ENCODE data around the gene IRS1. TPM values are rescaled to one million over a fixed set of nuclear protein-coding genes. Genes with fewer than 3 reads are reported as not detected.

IRS1 gene
- total RNA-seq, 1 experiment from 2014 or later = 15.0 TPM

DNA sequence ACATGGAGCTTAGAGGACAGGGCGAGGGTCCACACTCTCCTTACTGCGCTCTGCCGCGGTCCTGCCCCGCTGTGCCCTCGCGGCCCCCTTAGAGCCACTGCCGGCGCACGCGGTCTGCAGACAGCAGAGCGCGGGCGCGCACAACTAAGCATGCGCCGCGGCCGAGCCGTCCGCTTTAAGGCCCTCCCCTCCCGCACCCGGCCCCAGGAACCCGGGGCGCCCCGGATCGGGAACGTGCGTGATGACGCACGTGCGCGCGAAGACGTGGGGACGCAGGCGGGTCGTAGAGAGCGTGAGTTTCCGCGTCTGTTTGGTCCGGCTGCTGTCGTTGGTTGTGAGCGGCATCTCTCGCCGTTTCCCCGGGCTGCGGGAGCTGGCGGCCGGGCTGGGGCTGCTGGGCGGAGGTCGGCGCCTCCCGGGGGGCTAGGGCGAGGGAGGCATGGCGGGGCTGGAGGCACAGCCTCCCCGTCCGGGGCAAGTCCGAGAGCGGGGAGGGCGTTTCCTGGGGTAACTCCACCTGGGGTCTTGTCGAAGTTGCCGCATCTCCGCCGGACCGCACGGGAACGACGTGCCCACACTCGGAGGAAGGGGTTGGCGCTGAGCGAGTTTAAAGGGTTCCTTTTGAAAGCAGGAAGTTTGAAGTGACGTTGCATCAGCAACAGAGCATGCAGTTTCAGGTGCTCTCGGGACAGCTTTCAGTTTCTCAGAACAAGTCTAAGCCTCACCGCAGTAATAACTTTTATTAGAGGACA is 36.4 kb upstream of the IRS1 start, which contains the start of gene RHBDD1:
Gene RHBDD1, plus strand, starts transcription at position 259 of the 752 bp plus-strand sequence. CDS start 28,640 bp downstream, outside the sequence.
- no peaks in the 10 kb centered on the region for H3K9me3 ChIP-seq (ENCODE audit: control insufficient read depth, low read depth, low read length)
- H3K27me3 Mint-ChIP-seq (ENCODE audit: low read depth) = peaks cover 13% of the 10 kb centered on the region
- no peaks in the 10 kb centered on the region for H4K20me1 ChIP-seq (ENCODE audit: control insufficient read depth, insufficient read depth, insufficient read length)
- H2BK15ac ChIP-seq (ENCODE audit: low read depth, low read length) = no peak within 1 kb of the TSS
- no peak within 1 kb of the TSS for H3K4ac ChIP-seq (ENCODE audit: low read depth, low read length)
- peak; percentile 90 for DNase-seq
- peak within 1 kb of the TSS; percentile 91 for H3K14ac ChIP-seq (ENCODE audit: insufficient read depth, low read length)
- peak within 1 kb of the TSS; percentile 96 to 97 (median 96); a peak in 6 of 7 replicates for H3K27ac Mint-ChIP-seq
- no peak within 1 kb of the TSS for H2BK12ac ChIP-seq (ENCODE audit: insufficient read length, low read depth, low read length)
- peaks cover 9% of the 10 kb centered on the region for H3K23me2 ChIP-seq (ENCODE audit: insufficient read length, low read depth, low read length, poor library complexity, severe bottlenecking)
- H2AK5ac ChIP-seq (ENCODE audit: insufficient read length, low read length) = no peak within 1 kb of the TSS
- peak within 1 kb of the TSS; percentile 94 for H3K18ac ChIP-seq (ENCODE audit: insufficient read length, low read depth, low read length)
- H4K91ac ChIP-seq (ENCODE audit: insufficient read length, low read depth, low read length) = no peak within 1 kb of the TSS
- no peaks in the 10 kb centered on the region for H3K27me3 ChIP-seq (ENCODE audit: insufficient read depth, low read length)
- no peak within 1 kb of the TSS for H3K23ac ChIP-seq (ENCODE audit: insufficient read length, low read depth, low read length)
- peaks cover 11 to 12% of the 10 kb centered on the region in 2 experiments for H3K4me1 Mint-ChIP-seq
- peaks cover 1 to 14% (median 8%) of the 10 kb centered on the region in 3 experiments; a peak in 6 of 7 replicates for H3K36me3 Mint-ChIP-seq (ENCODE audit: insufficient read depth in 1 of 3, low read depth in 3 of 3)
- H3K27ac ChIP-seq (ENCODE audit: insufficient read length, low read depth, low read length) = peak within 1 kb of the TSS; percentile 3
- no CpG with 5 or more reads among the region's 75 CpGs for WGBS (ENCODE audit: extremely low coverage, insufficient read length, low lambda C conversion rate)
- H3K9me3 Mint-ChIP-seq = no peaks in the 10 kb centered on the region
- no peak within 1 kb of the TSS for H2BK20ac ChIP-seq (ENCODE audit: low read depth, low read length, poor library complexity, severe bottlenecking)
- no peak within 1 kb of the TSS for H2BK120ac ChIP-seq (ENCODE audit: low read depth, low read length, poor library complexity, severe bottlenecking)
- no peaks in the 10 kb centered on the region for H3K79me1 ChIP-seq (ENCODE audit: insufficient read depth, low read depth, low read length, poor library complexity, severe bottlenecking)
- H3K4me1 ChIP-seq (ENCODE audit: insufficient read depth, low read length) = no peaks in the 10 kb centered on the region
- peak within 1 kb of the TSS; percentile 55 for H3K4me2 ChIP-seq (ENCODE audit: insufficient read depth, insufficient read length, low read length)
- TF ChIP-seq, protein P1, sequence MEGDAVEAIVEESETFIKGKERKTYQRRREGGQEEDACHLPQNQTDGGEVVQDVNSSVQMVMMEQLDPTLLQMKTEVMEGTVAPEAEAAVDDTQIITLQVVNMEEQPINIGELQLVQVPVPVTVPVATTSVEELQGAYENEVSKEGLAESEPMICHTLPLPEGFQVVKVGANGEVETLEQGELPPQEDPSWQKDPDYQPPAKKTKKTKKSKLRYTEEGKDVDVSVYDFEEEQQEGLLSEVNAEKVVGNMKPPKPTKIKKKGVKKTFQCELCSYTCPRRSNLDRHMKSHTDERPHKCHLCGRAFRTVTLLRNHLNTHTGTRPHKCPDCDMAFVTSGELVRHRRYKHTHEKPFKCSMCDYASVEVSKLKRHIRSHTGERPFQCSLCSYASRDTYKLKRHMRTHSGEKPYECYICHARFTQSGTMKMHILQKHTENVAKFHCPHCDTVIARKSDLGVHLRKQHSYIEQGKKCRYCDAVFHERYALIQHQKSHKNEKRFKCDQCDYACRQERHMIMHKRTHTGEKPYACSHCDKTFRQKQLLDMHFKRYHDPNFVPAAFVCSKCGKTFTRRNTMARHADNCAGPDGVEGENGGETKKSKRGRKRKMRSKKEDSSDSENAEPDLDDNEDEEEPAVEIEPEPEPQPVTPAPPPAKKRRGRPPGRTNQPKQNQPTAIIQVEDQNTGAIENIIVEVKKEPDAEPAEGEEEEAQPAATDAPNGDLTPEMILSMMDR (conservative IDR thresholded peaks at IDR 0.05) = no peak
- no peak within 1 kb of the TSS for H2BK5ac ChIP-seq (ENCODE audit: insufficient read length, low read length)
- no peak within 1 kb of the TSS for H4K8ac ChIP-seq (replicated peaks; ENCODE audit: insufficient read length, low read depth, low read length)
- no peak within 1 kb of the TSS for H4K5ac ChIP-seq (ENCODE audit: insufficient read length, low read depth, low read length)
- no peak within 1 kb of the TSS for H3T11ph ChIP-seq (ENCODE audit: low read length)
- H3K4me3 Mint-ChIP-seq = peak within 1 kb of the TSS; percentile 86 to 88
- H3K9ac ChIP-seq (ENCODE audit: extremely low read depth, insufficient read length, low read length) = peak within 1 kb of the TSS; percentile 53
- no peaks in the 10 kb centered on the region for H3K79me2 ChIP-seq (ENCODE audit: insufficient read depth, low read length)
- no peak within 1 kb of the TSS for H2AFZ ChIP-seq (ENCODE audit: low read length)
- no peak within 1 kb of the TSS for H3K56ac ChIP-seq (ENCODE audit: insufficient read length, low read depth, low read length)

Measured in H9 (cell line).